GM12865 (cell line): Measurements from ENCODE around the gene ECEL1.

ENCODE experiments used
- DNase-seq: peaks from one replicate; pipeline ENCODE4 v3.0.0; 2010; ENCODE audit warnings: low read depth
- H3K4me3 ChIP-seq: 2 replicates; pipeline ENCODE4 v1.5.1; 2011; ENCODE audit warnings: mild to moderate bottlenecking, low read depth, low read length, control low read depth
- CTCF ChIP-seq: IDR thresholded peaks from 2 replicates; pipeline ENCODE4 v1.5.1; 2011; ENCODE audit warnings: low read length, control low read depth, low read depth, inconsistent platforms; ENCODE audit not compliant: insufficient read depth; ENCODE audit errors: missing control alignments

ECEL1 gene

GRCh38 chr2:232532419-232532818 lies 44.8 kb upstream of the ECEL1 start:
- no peak for TF ChIP-seq CTCF
- no peak overlapping the region for H3K4me3 ChIP-seq
- no peak for DNase-seq

GRCh38 chr2:232530626-232531260 lies 43.1 kb upstream of the ECEL1 start:
- DNase-seq = no peak
- no peak for TF ChIP-seq CTCF
- no peak overlapping the region for H3K4me3 ChIP-seq

GRCh38 chr2:232529806-232530547 lies 42.3 kb upstream of the ECEL1 start:
- H3K4me3 ChIP-seq = no peak overlapping the region
- no peak for DNase-seq
- no peak for TF ChIP-seq CTCF

GRCh38 chr2:232528746-232529460 lies 41.3 kb upstream of the ECEL1 start:
- no peak for DNase-seq
- TF ChIP-seq CTCF = no peak
- H3K4me3 ChIP-seq = no peak overlapping the region

GRCh38 chr2:232527905-232528470 lies 40.4 kb upstream of the ECEL1 start:
- DNase-seq = no peak
- TF ChIP-seq CTCF = no peak
- H3K4me3 ChIP-seq = no peak overlapping the region

DNA sequence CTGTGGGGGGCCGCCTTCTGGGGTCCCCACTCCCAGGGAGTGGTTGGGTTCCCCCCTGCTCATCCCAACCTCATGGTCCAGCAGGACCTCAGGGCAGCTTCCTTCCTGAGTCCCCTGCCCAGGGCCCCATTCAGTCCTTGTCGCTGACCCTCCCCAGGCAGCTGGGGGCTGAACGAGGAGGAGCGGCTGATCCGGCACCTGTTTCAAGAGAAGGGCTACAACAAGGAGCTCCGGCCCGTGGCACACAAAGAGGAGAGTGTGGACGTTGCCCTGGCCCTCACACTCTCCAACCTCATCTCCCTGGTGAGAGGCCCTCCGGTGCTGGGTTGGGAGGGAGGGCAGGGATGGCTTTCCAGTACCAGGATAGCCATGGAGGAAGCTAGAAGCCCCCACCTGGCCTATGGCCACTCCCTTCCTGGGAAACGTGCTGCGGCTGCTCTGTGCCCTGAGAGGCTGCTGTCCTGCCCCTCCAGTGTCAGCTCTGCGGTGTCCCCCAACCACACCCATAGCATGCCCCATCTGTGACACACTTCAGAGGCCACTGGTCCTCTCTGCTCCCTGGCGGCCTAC lies 38.8 kb upstream of the ECEL1 start:
- TF ChIP-seq CTCF = no peak
- DNase-seq = no peak

More for the DNA sequence above, 38.8 kb upstream of the ECEL1 start:
- no peak overlapping the region for H3K4me3 ChIP-seq
